ENCODE results near the gene PFN3.

PFN3 gene

GRCh38 chr5:177442066-177442826, 41.8 kb upstream of the PFN3 start:
- Histone ChIP-seq H3K27ac (ENCODE audit: low read depth, low read length) (no peak overlapping the region), H3K56ac (ENCODE audit: low read length) (no peak overlapping the region), H3K79me1 (ENCODE audit: low read length) (no peaks in the 10 kb centered on the region), H2BK5ac (ENCODE audit: low read length) (no peak overlapping the region), H2BK15ac (replicated peaks; ENCODE audit: low read depth) (no peak overlapping the region), H3K4me2 (ENCODE audit: low read length) (no peak overlapping the region), H3K23ac (ENCODE audit: low read length) (no peak overlapping the region), H3K4me1 (ENCODE audit: control insufficient read depth, low read depth, low read length) (no peaks in the 10 kb centered on the region), H2BK120ac (ENCODE audit: low read depth, low read length) (no peak overlapping the region), H3K18ac (ENCODE audit: low read length) (no peak overlapping the region), H3K4me3 (ENCODE audit: low read length) (no peak overlapping the region), H3K36me3 (ENCODE audit: control insufficient read depth, insufficient read depth, low read length) (peaks cover 1% of the 10 kb centered on the region), H4K8ac (ENCODE audit: low read depth, low read length) (no peak overlapping the region), H3K79me2 (ENCODE audit: control insufficient read depth, insufficient read depth, low read length) (no peaks in the 10 kb centered on the region), H3K27me3 (ENCODE audit: insufficient read depth, low read length, poor library complexity) (no peaks in the 10 kb centered on the region), H3K4ac (ENCODE audit: low read depth, low read length) (no peak overlapping the region), H3K9ac (ENCODE audit: low read length) (no peak overlapping the region), H4K5ac (ENCODE audit: low read length) (no peak overlapping the region), H2AK5ac (ENCODE audit: low read length) (no peak overlapping the region)
- DNase-seq, result no peak
- no CpG with 5 or more reads among the region's 20 CpGs for WGBS (ENCODE audit: extremely low coverage, insufficient coverage, low lambda C conversion rate)

DNA sequence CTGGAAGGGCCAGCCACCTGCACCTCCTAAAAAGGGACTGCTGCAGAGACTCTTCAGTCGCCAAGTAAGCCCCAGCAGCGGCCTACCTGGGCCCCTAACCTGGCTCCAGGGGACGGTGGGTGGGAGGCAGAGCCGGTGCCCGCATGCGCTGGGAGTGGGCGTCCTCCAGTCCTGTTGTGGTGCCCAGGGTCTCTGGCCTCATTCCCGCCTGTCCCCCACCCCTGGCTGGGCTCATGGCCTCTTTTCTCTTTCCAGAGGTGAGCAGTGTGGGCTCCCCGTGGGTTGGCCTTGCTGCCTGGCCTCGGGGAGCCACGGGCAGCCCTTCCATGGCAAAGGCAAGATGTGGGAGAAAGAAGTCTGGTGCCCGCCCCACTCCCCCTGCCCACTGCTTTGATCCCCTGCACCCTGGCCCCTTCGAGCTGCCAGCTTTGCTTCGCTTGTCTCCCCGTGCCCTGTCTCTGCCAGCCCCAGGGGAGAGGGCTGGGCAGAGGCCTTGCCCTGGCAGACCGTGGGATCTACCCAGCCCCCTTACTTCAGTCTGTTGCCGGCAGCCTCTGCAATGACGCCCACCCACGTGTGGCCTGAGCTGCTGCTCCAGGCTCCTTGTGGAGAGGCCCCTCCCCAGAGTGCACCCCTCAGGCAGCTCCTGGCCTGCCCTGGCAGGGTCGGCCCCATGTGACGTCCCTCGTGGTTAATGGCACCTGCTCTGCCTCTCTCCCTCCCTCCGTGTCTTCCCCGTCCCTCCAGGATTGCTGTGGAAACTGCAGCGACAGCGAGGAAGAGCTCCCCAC, 40.7 kb upstream of the PFN3 start:
- H3K18ac ChIP-seq (ENCODE audit: low read length), result no peak overlapping the region
- WGBS (ENCODE audit: extremely low coverage, insufficient coverage, low lambda C conversion rate), result no CpG with 5 or more reads among the region's 26 CpGs
- H3K27ac ChIP-seq (ENCODE audit: low read depth, low read length), result no peak overlapping the region
- H3K9ac ChIP-seq (ENCODE audit: low read length), result no peak overlapping the region
- no peaks in the 10 kb centered on the region for H3K27me3 ChIP-seq (ENCODE audit: insufficient read depth, low read length, poor library complexity)
- no peak overlapping the region for H3K23ac ChIP-seq (ENCODE audit: low read length)
- no peak overlapping the region for H3K56ac ChIP-seq (ENCODE audit: low read length)
- H3K36me3 ChIP-seq (ENCODE audit: control insufficient read depth, insufficient read depth, low read length), result peaks cover 1% of the 10 kb centered on the region
- H3K4me2 ChIP-seq (ENCODE audit: low read length), result no peak overlapping the region
- H2AK5ac ChIP-seq (ENCODE audit: low read length), result no peak overlapping the region
- H2BK15ac ChIP-seq (replicated peaks; ENCODE audit: low read depth), result no peak overlapping the region
- H3K79me1 ChIP-seq (ENCODE audit: low read length), result no peaks in the 10 kb centered on the region
- DNase-seq, result no peak
- H3K4me3 ChIP-seq (ENCODE audit: low read length), result no peak overlapping the region
- H2BK5ac ChIP-seq (ENCODE audit: low read length), result no peak overlapping the region
- H4K5ac ChIP-seq (ENCODE audit: low read length), result no peak overlapping the region
- no peak overlapping the region for H3K4ac ChIP-seq (ENCODE audit: low read depth, low read length)
- no peak overlapping the region for H2BK120ac ChIP-seq (ENCODE audit: low read depth, low read length)
- no peak overlapping the region for H4K8ac ChIP-seq (ENCODE audit: low read depth, low read length)
- H3K79me2 ChIP-seq (ENCODE audit: control insufficient read depth, insufficient read depth, low read length), result no peaks in the 10 kb centered on the region
- H3K4me1 ChIP-seq (ENCODE audit: control insufficient read depth, low read depth, low read length), result no peaks in the 10 kb centered on the region

DNA sequence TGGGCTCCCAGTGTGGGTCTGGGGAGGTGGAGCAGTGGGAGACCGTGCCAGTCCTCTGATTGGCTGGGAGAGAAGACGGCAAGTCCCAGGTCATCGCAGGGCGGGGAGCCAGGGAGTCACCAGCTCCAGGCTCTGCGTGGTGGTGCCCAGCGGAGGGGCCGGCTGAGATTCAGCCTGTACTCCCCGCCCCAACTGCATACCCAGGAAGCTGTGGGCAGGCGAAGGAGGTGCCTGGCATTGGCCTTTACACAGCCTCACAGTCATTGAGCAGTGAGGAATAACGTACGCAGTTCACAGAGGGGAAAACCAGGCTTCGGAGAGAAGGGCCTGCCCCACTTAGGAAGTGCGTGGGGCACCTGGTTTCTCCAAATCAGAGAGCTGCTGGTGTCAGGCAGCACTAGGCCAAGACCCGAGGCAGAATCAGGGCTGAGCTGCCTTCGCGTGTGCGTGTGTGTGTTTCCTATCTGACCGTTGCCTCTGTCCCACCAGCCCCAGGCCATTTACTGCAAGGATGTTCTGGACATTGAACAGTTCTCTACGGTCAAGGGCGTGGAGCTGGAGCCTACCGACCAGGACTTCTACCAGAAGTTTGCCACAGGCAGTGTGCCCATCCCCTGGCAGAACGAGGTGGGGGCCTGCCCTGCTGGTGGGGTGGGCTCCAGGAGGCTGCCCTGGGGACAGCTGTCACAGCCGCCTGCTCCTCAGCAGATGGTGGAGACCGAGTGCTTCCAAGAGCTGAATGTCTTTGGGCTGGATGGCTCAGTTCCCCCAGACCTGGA, 39.9 kb upstream of the PFN3 start:
- peaks cover 1% of the 10 kb centered on the region for H3K36me3 ChIP-seq (ENCODE audit: control insufficient read depth, insufficient read depth, low read length)
- no peak overlapping the region for H3K4ac ChIP-seq (ENCODE audit: low read depth, low read length)
- H3K4me3 ChIP-seq (ENCODE audit: low read length), result no peak overlapping the region
- no peak overlapping the region for H3K27ac ChIP-seq (ENCODE audit: low read depth, low read length)
- H3K9ac ChIP-seq (ENCODE audit: low read length), result no peak overlapping the region
- no peak overlapping the region for H2BK120ac ChIP-seq (ENCODE audit: low read depth, low read length)
- no peaks in the 10 kb centered on the region for H3K79me2 ChIP-seq (ENCODE audit: control insufficient read depth, insufficient read depth, low read length)
- no peak overlapping the region for H3K18ac ChIP-seq (ENCODE audit: low read length)
- H4K8ac ChIP-seq (ENCODE audit: low read depth, low read length), result no peak overlapping the region
- no peaks in the 10 kb centered on the region for H3K27me3 ChIP-seq (ENCODE audit: insufficient read depth, low read length, poor library complexity)
- no CpG with 5 or more reads among the region's 24 CpGs for WGBS (ENCODE audit: extremely low coverage, insufficient coverage, low lambda C conversion rate)
- H2AK5ac ChIP-seq (ENCODE audit: low read length), result no peak overlapping the region
- no peak overlapping the region for H3K4me2 ChIP-seq (ENCODE audit: low read length)
- DNase-seq, result no peak
- H4K5ac ChIP-seq (ENCODE audit: low read length), result no peak overlapping the region
- no peak overlapping the region for H3K56ac ChIP-seq (ENCODE audit: low read length)
- no peak overlapping the region for H2BK15ac ChIP-seq (replicated peaks; ENCODE audit: low read depth)
- H2BK5ac ChIP-seq (ENCODE audit: low read length), result no peak overlapping the region
- H3K4me1 ChIP-seq (ENCODE audit: control insufficient read depth, low read depth, low read length), result no peaks in the 10 kb centered on the region
- no peak overlapping the region for H3K23ac ChIP-seq (ENCODE audit: low read length)
- no peaks in the 10 kb centered on the region for H3K79me1 ChIP-seq (ENCODE audit: low read length)

GRCh38 chr5:177439518-177440053, 39.1 kb upstream of the PFN3 start:
- Histone ChIP-seq H3K23ac (ENCODE audit: low read length) (no peak overlapping the region), H4K8ac (ENCODE audit: low read depth, low read length) (no peak overlapping the region), H3K4me1 (ENCODE audit: control insufficient read depth, low read depth, low read length) (no peaks in the 10 kb centered on the region), H3K9ac (ENCODE audit: low read length) (no peak overlapping the region), H3K79me2 (ENCODE audit: control insufficient read depth, insufficient read depth, low read length) (no peaks in the 10 kb centered on the region), H4K5ac (ENCODE audit: low read length) (no peak overlapping the region), H3K4ac (ENCODE audit: low read depth, low read length) (no peak overlapping the region), H3K27me3 (ENCODE audit: insufficient read depth, low read length, poor library complexity) (no peaks in the 10 kb centered on the region), H2BK15ac (replicated peaks; ENCODE audit: low read depth) (no peak overlapping the region), H2BK120ac (ENCODE audit: low read depth, low read length) (no peak overlapping the region), H3K18ac (ENCODE audit: low read length) (no peak overlapping the region), H2BK5ac (ENCODE audit: low read length) (no peak overlapping the region), H3K27ac (ENCODE audit: low read depth, low read length) (no peak overlapping the region), H3K36me3 (ENCODE audit: control insufficient read depth, insufficient read depth, low read length) (peaks cover 1% of the 10 kb centered on the region), H2AK5ac (ENCODE audit: low read length) (no peak overlapping the region), H3K79me1 (ENCODE audit: low read length) (no peaks in the 10 kb centered on the region), H3K4me3 (ENCODE audit: low read length) (no peak overlapping the region), H3K4me2 (ENCODE audit: low read length) (no peak overlapping the region), H3K56ac (ENCODE audit: low read length) (no peak overlapping the region)
- DNase-seq, result no peak
- no CpG with 5 or more reads among the region's 4 CpGs for WGBS (ENCODE audit: extremely low coverage, insufficient coverage, low lambda C conversion rate)

DNA sequence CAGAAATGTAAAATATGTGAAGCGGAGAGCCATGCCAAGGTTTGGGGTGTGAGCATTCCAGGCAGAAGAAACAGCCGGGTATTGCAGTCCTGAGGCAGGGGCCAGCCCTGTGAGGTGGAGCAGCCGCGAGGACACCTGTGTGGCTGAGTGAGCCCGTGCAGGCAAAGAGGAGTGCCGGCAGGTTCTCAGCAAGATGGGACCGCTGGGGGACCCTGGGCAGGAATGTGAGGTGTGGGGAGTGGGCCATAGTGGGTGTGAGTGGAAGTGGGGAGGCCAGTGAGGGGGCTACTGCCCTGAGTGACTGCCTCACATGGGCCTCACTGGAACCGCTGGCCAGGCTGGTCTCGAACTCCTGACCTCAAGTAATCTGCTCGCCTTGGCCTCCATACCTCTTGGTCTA, 38.0 kb upstream of the PFN3 start:
- no peak overlapping the region for H4K8ac ChIP-seq (ENCODE audit: low read depth, low read length)
- H3K9ac ChIP-seq (ENCODE audit: low read length), result no peak overlapping the region
- H3K56ac ChIP-seq (ENCODE audit: low read length), result no peak overlapping the region
- H3K79me1 ChIP-seq (ENCODE audit: low read length), result no peaks in the 10 kb centered on the region
- H2BK5ac ChIP-seq (ENCODE audit: low read length), result no peak overlapping the region
- no peaks in the 10 kb centered on the region for H3K27me3 ChIP-seq (ENCODE audit: insufficient read depth, low read length, poor library complexity)
- no peaks in the 10 kb centered on the region for H3K4me1 ChIP-seq (ENCODE audit: control insufficient read depth, low read depth, low read length)
- DNase-seq, result no peak
- H2BK15ac ChIP-seq (replicated peaks; ENCODE audit: low read depth), result no peak overlapping the region
- no peak overlapping the region for H3K4ac ChIP-seq (ENCODE audit: low read depth, low read length)
- H3K23ac ChIP-seq (ENCODE audit: low read length), result no peak overlapping the region
- no peaks in the 10 kb centered on the region for H3K79me2 ChIP-seq (ENCODE audit: control insufficient read depth, insufficient read depth, low read length)
- H3K4me2 ChIP-seq (ENCODE audit: low read length), result no peak overlapping the region
- peaks cover 1% of the 10 kb centered on the region for H3K36me3 ChIP-seq (ENCODE audit: control insufficient read depth, insufficient read depth, low read length)
- H3K27ac ChIP-seq (ENCODE audit: low read depth, low read length), result no peak overlapping the region
- H3K18ac ChIP-seq (ENCODE audit: low read length), result no peak overlapping the region
- no peak overlapping the region for H2AK5ac ChIP-seq (ENCODE audit: low read length)
- WGBS (ENCODE audit: extremely low coverage, insufficient coverage, low lambda C conversion rate), result no CpG with 5 or more reads among the region's 10 CpGs
- no peak overlapping the region for H2BK120ac ChIP-seq (ENCODE audit: low read depth, low read length)
- no peak overlapping the region for H3K4me3 ChIP-seq (ENCODE audit: low read length)
- no peak overlapping the region for H4K5ac ChIP-seq (ENCODE audit: low read length)

Data from mesendoderm (in vitro differentiated cells).